ENCODE measurements around the gene PRIM2.
"Not testable (repeated sequence)": the region's sequence is repeated elsewhere in the genome, so short reads cannot be mapped to it uniquely, and the experiment has no call there.

PRIM2 gene

DNA sequence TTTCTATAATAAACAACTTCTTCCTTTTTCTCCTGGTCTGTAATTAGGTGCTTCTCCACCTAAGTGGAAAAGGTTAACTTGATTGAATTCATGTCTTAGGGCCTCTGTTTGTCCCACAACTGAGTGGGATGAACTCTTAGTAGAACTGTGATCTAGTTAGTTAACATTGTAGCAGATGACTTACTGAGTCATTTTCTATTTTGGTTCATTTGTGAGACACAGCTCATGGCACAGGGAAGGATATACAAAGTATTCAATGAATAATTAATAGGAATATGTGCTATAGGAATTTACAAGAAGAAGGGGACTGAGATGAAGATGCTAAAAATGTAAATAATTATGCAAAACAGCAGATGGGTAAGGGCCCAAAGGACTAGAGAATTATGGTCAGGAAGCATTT lies 124.7 kb downstream of the PRIM2 start:
- H3K9me3 ChIP-seq (ENCODE audit: control extremely low read depth in 1 of 5, control insufficient read depth in 4 of 5, insufficient read depth in 2 of 5, low read depth in 1 of 5, low read length in 4 of 5); POLR2A ChIA-PET; CTCF ChIA-PET; H3K36me3 ChIP-seq (ENCODE audit: control insufficient read depth in 4 of 4, insufficient read depth in 4 of 4, low read length in 3 of 4); H3K27ac ChIP-seq (ENCODE audit: insufficient read depth in 1 of 2, low read depth in 1 of 2, low read length in 2 of 2, poor library complexity in 1 of 2, severe bottlenecking in 2 of 2); H3K4me1 ChIP-seq (ENCODE audit: control extremely low read depth in 1 of 4, control insufficient read depth in 4 of 4, insufficient read depth in 4 of 4, low read length in 3 of 4); H3K4me3 ChIP-seq (ENCODE audit: control insufficient read depth in 1 of 7, extremely low read depth in 1 of 7, insufficient read depth in 4 of 7, low read depth in 2 of 7, low read length in 6 of 7); DNase-seq; H3K27me3 ChIP-seq (replicated peaks in 2 of 5; ENCODE audit: control insufficient read depth in 4 of 5, insufficient read depth in 5 of 5, low read length in 4 of 5): not testable (repeated sequence)

DNA sequence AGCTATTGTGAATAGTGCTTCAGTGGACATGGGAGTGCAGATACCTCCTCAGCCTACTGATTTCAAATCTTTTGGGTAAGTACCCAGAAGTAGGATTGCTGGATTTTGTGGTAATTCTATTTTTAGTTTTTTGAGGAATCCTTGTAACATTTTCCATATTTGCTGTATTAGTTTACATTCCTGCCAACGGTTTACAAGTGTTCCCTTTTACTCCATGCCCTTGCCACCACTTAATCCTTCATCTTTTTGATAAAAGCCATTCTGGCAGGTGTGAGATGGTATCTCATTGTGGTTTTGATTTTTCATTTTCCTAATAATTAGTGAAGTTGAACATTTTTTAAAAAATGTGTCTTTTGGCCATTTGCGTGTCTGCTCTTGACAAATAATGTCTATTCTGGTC lies 125.8 kb downstream of the PRIM2 start:
- POLR2A ChIA-PET; H3K4me1 ChIP-seq (ENCODE audit: control extremely low read depth in 1 of 4, control insufficient read depth in 4 of 4, insufficient read depth in 4 of 4, low read length in 3 of 4); H3K27me3 ChIP-seq (replicated peaks in 2 of 5; ENCODE audit: control insufficient read depth in 4 of 5, insufficient read depth in 5 of 5, low read length in 4 of 5); H3K4me3 ChIP-seq (ENCODE audit: control insufficient read depth in 1 of 7, extremely low read depth in 1 of 7, insufficient read depth in 4 of 7, low read depth in 2 of 7, low read length in 6 of 7); H3K9me3 ChIP-seq (ENCODE audit: control extremely low read depth in 1 of 5, control insufficient read depth in 4 of 5, insufficient read depth in 2 of 5, low read depth in 1 of 5, low read length in 4 of 5); H3K27ac ChIP-seq (ENCODE audit: insufficient read depth in 1 of 2, low read depth in 1 of 2, low read length in 2 of 2, poor library complexity in 1 of 2, severe bottlenecking in 2 of 2); CTCF ChIA-PET; DNase-seq; H3K36me3 ChIP-seq (ENCODE audit: control insufficient read depth in 4 of 4, insufficient read depth in 4 of 4, low read length in 3 of 4): not testable (repeated sequence)
- no CpG with 5 or more reads among the region's 2 CpGs for WGBS (ENCODE audit: insufficient coverage)

DNA sequence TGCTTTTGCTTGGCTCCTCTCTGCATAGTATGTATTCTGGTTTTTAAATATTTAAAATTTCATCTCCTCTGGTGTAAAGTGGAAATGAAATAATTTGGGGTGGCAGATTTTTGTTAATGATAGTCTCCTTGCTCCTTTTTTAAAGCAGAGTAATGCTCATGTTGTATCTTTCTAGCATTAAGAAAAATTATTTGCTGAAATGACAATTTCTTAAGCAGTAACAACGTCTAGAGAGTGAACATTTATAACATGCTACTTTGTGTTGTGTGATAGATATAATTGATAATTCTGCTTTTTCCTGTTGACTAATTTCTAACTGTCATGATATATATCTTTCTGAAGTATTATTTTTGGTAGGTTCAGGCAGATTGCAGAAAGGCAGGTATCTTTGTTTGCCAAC lies 127.4 kb downstream of the PRIM2 start:
- POLR2A ChIA-PET; H3K27me3 ChIP-seq (replicated peaks in 2 of 5; ENCODE audit: control insufficient read depth in 4 of 5, insufficient read depth in 5 of 5, low read length in 4 of 5); H3K4me1 ChIP-seq (ENCODE audit: control extremely low read depth in 1 of 4, control insufficient read depth in 4 of 4, insufficient read depth in 4 of 4, low read length in 3 of 4); CTCF ChIA-PET; DNase-seq; H3K27ac ChIP-seq (ENCODE audit: insufficient read depth in 1 of 2, low read depth in 1 of 2, low read length in 2 of 2, poor library complexity in 1 of 2, severe bottlenecking in 2 of 2); H3K36me3 ChIP-seq (ENCODE audit: control insufficient read depth in 4 of 4, insufficient read depth in 4 of 4, low read length in 3 of 4); H3K9me3 ChIP-seq (ENCODE audit: control extremely low read depth in 1 of 5, control insufficient read depth in 4 of 5, insufficient read depth in 2 of 5, low read depth in 1 of 5, low read length in 4 of 5); H3K4me3 ChIP-seq (ENCODE audit: control insufficient read depth in 1 of 7, extremely low read depth in 1 of 7, insufficient read depth in 4 of 7, low read depth in 2 of 7, low read length in 6 of 7): not testable (repeated sequence)
- no CpG with 5 or more reads among the region's 1 CpG for WGBS (ENCODE audit: insufficient coverage)

DNA sequence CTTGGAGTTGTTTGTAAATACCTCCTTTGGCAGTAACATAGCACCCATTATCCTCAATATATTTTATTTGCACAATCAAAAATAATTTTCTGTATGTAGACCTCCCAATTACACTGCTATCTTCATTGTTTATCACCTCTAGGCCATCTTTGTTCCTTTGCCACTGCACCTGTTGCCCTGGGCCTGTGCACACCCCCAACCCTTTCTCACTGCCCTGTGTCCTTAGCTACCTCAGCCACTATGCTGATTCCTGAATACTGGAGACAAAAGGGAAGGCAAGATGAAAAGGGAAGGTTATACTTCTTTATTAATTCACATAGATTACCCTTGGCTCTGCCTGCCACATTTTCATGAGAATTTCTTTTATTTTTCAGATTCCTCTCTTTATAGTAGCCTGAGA lies 127.9 kb downstream of the PRIM2 start:
- H3K4me1 ChIP-seq (ENCODE audit: control extremely low read depth in 1 of 4, control insufficient read depth in 4 of 4, insufficient read depth in 4 of 4, low read length in 3 of 4); POLR2A ChIA-PET; H3K9me3 ChIP-seq (ENCODE audit: control extremely low read depth in 1 of 5, control insufficient read depth in 4 of 5, insufficient read depth in 2 of 5, low read depth in 1 of 5, low read length in 4 of 5); H3K27me3 ChIP-seq (replicated peaks in 2 of 5; ENCODE audit: control insufficient read depth in 4 of 5, insufficient read depth in 5 of 5, low read length in 4 of 5); DNase-seq; CTCF ChIA-PET; H3K4me3 ChIP-seq (ENCODE audit: control insufficient read depth in 1 of 7, extremely low read depth in 1 of 7, insufficient read depth in 4 of 7, low read depth in 2 of 7, low read length in 6 of 7); H3K36me3 ChIP-seq (ENCODE audit: control insufficient read depth in 4 of 4, insufficient read depth in 4 of 4, low read length in 3 of 4): not testable (repeated sequence)
- peak overlapping the region in 1 of 2 experiments; percentile 58 for H3K27ac ChIP-seq (ENCODE audit: insufficient read depth in 1 of 2, low read depth in 1 of 2, low read length in 2 of 2, poor library complexity in 1 of 2, severe bottlenecking in 2 of 2)

DNA sequence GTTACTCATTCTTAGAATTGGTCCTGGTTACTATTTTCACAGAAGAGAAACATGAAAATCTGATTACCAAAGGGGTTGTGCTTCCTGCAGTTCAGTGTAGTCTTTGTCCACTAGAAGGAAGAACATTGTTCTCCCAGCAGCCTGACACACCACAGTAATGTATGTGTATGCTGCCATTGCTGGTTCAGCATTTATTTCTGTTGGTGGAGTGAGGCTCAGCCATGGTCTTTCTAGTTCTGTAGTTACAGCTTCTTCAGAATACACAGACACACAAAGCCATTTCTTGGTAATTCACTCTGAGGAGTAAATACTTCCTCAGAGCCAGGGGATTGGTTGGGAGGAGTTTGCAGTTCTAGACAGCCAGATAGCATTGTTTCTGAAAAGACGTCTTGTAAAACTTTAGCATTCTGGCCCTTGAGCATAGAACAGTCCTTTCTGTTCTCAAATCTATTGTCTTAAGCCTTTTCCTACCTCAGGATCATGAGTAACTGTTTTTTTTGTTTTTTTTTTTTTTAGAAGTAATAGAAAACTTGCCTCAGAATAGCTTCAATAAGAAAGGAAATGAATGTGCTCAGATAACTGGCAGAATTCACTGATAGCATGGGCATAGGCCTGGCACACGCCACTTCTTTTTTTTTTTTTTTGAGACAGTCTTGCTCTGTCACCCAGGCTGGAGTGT lies 128.5 kb downstream of the PRIM2 start:
- POLR2A ChIA-PET; H3K9me3 ChIP-seq (ENCODE audit: control extremely low read depth in 1 of 5, control insufficient read depth in 4 of 5, insufficient read depth in 2 of 5, low read depth in 1 of 5, low read length in 4 of 5); H3K4me1 ChIP-seq (ENCODE audit: control extremely low read depth in 1 of 4, control insufficient read depth in 4 of 4, insufficient read depth in 4 of 4, low read length in 3 of 4); H3K27me3 ChIP-seq (replicated peaks in 2 of 5; ENCODE audit: control insufficient read depth in 4 of 5, insufficient read depth in 5 of 5, low read length in 4 of 5); CTCF ChIA-PET; H3K36me3 ChIP-seq (ENCODE audit: control insufficient read depth in 4 of 4, insufficient read depth in 4 of 4, low read length in 3 of 4): not testable (repeated sequence)
- Histone ChIP-seq H3K4me3 (ENCODE audit: control insufficient read depth in 1 of 7, extremely low read depth in 1 of 7, insufficient read depth in 4 of 7, low read depth in 2 of 7, low read length in 6 of 7) (peak overlapping the region in 1 of 7 experiments; percentile 23), H3K27ac (ENCODE audit: insufficient read depth in 1 of 2, low read depth in 1 of 2, low read length in 2 of 2, poor library complexity in 1 of 2, severe bottlenecking in 2 of 2) (peak overlapping the region in 1 of 2 experiments; percentile 58)
- 38% methylated on average over 1 of the region's 2 CpGs for whole genome bisulfite sequencing (ENCODE audit: insufficient coverage)
- peak; percentile 55 to 72 (median 71) for DNase-seq

DNA sequence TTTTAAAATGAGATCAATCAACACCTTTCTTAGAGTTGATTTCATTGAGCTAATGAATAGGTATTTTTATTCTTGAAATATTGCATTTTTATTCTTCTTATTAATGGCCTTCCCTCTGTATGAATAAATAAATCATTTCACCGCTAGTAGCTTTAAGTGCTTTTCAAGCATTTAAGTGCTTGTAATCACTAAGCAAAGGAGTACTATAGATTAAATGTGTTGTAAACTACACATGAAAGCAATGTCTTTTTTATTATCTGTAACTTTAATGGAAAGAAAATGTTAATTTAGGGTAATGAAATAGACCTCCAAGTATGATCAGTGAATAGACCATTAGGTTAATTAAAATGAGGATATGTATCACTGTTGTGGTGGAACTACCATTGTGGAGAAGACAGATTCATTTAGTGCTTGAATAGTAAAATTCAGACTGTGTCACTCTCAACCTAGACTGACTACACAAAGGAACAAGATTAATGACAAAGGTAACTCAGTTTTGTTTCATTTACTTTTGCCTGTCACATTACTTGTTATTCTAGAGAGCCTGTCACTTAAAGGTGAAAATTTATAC lies 132.2 kb downstream of the PRIM2 start:
- H3K4me1 ChIP-seq (ENCODE audit: control extremely low read depth in 1 of 4, control insufficient read depth in 4 of 4, insufficient read depth in 4 of 4, low read length in 3 of 4); H3K4me3 ChIP-seq (ENCODE audit: control insufficient read depth in 1 of 7, extremely low read depth in 1 of 7, insufficient read depth in 4 of 7, low read depth in 2 of 7, low read length in 6 of 7); H3K9me3 ChIP-seq (ENCODE audit: control extremely low read depth in 1 of 5, control insufficient read depth in 4 of 5, insufficient read depth in 2 of 5, low read depth in 1 of 5, low read length in 4 of 5); CTCF ChIA-PET; H3K36me3 ChIP-seq (ENCODE audit: control insufficient read depth in 4 of 4, insufficient read depth in 4 of 4, low read length in 3 of 4); H3K27me3 ChIP-seq (replicated peaks in 2 of 5; ENCODE audit: control insufficient read depth in 4 of 5, insufficient read depth in 5 of 5, low read length in 4 of 5); DNase-seq; H3K27ac ChIP-seq (ENCODE audit: insufficient read depth in 1 of 2, low read depth in 1 of 2, low read length in 2 of 2, poor library complexity in 1 of 2, severe bottlenecking in 2 of 2); POLR2A ChIA-PET: not testable (repeated sequence)
- WGBS (ENCODE audit: insufficient coverage) = no CpG with 5 or more reads among the region's 1 CpG

GRCh38 chr6:57459781-57460180 lies 142.4 kb downstream of the PRIM2 start:
- DNase-seq; H3K9me3 ChIP-seq (ENCODE audit: control extremely low read depth in 1 of 5, control insufficient read depth in 4 of 5, insufficient read depth in 2 of 5, low read depth in 1 of 5, low read length in 4 of 5); POLR2A ChIA-PET; H3K27ac ChIP-seq (ENCODE audit: insufficient read depth in 1 of 2, low read depth in 1 of 2, low read length in 2 of 2, poor library complexity in 1 of 2, severe bottlenecking in 2 of 2); H3K4me3 ChIP-seq (ENCODE audit: control insufficient read depth in 1 of 7, extremely low read depth in 1 of 7, insufficient read depth in 4 of 7, low read depth in 2 of 7, low read length in 6 of 7); CTCF ChIA-PET; H3K36me3 ChIP-seq (ENCODE audit: control insufficient read depth in 4 of 4, insufficient read depth in 4 of 4, low read length in 3 of 4); H3K27me3 ChIP-seq (replicated peaks in 2 of 5; ENCODE audit: control insufficient read depth in 4 of 5, insufficient read depth in 5 of 5, low read length in 4 of 5); H3K4me1 ChIP-seq (ENCODE audit: control extremely low read depth in 1 of 4, control insufficient read depth in 4 of 4, insufficient read depth in 4 of 4, low read length in 3 of 4): not testable (repeated sequence)
- WGBS (ENCODE audit: insufficient coverage) = no CpG with 5 or more reads among the region's 2 CpGs
